HG03103 (cell line): ENCODE measurements around the gene FRMD4A.

Experiments
- ATAC-seq: cut with Tn5 transposase; IDR thresholded peaks from one replicate; pipeline ENCODE4 v1.9.1; 2021; ENCODE audit warnings: low read depth; ENCODE audit not compliant: unreplicated experiment

FRMD4A gene

DNA sequence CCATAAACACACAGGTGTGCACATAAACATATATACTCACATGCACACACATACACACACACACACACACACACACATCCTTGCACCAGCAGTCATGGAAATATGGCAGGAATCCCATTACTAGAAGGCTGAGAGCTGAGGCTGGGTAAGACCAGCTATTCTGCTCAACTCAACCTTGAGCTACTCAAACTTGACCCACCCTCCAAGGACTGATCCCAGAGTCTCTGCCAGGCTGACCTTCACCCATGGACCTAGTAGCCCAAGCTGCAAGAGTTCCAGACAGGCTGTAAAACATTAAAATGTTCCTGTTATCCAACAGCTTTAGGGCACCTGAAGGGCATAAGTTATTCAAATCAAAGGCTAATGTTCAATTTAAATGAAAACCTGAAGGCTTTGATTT is 134.6 kb downstream of the FRMD4A start:
- ATAC-seq: no peak

DNA sequence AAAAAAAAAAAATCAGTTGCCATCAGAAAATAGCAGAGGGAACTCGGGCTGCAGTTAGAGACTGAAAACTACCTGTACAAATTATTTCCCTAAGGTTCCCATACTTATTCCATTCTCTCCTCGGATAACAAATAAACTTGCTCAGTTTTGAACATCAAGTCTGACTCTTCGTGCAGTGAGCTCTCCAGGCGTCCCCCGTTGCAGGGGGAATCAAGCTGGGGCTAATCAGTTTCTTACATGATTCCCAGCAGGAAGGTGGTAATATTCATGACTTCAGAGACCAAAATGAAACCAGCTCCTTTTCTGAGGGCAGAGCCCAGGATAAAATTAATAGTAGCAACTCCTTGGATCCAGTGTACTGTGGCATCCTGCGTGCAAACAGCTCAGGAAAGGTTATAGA is 135.3 kb downstream of the FRMD4A start:
- no peak for ATAC-seq

DNA sequence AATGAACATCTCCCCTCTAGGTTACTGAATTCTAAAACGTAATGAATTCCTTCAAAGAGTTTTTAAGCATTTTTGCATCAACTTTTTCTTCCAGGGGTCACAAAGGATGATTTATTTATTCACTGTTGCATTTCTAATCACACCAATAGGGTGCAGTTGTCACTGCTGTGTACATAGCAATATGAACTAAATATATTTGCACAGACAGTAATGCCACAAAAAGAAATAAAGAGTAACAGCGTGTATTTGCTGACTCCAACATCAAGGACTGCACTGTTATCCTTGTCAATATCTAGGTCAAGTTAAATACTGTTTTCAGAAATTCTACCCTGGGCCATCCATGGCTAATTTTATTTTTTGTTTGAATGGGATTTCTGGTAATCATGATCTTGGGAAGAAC is 138.0 kb downstream of the FRMD4A start:
- no peak for ATAC-seq

DNA sequence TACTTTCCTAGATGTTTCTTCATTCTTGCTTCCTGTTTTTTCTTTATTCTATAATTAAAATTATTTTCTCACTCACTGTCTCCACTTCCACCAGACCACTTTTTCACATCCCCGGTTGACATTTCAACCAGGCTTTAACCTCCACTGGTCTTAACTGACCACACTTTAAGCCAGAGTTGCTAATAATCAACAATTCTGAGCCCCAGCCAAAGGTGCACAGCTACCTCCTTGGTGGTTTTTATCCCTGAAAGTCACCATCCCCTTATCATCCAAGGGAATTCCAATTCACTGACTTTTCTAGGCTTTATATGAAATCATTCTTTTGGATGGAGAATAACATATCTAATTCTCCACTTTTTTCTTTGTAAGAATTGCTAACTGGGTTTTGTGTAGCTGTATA is 138.9 kb downstream of the FRMD4A start:
- ATAC-seq: no peak

- ATAC-seq: no peak
Observed at GRCh38 chr10:14191407-14191806, 139.3 kb downstream of the FRMD4A start.

GRCh38 chr10:14190702-14191101 is 140.0 kb downstream of the FRMD4A start:
- ATAC-seq: no peak

DNA sequence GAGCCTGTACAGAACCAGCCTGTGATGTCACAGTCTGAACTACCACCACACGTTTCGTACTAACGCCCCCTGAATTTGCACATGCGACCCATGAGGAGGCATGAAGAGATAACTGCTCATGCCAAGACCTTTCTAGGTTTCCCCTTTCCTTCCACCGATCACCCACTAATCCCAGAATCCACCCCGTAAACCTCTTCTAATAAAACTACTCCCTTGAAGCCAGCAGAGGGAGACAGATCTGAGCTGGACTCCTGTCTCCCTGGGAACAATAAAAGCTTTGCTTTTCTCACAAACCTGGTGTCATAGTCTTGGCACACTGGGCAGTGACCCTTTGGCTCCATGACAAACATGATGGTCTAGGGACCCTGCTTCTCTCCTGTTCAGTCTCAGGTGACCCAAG is 144.5 kb downstream of the FRMD4A start:
- ATAC-seq: no peak

GRCh38 chr10:14185316-14186045 is 145.2 kb downstream of the FRMD4A start:
- ATAC-seq: peak; percentile 86

- ATAC-seq: peak; percentile 55
Observed at GRCh38 chr10:14184841-14185315, 145.8 kb downstream of the FRMD4A start.

GRCh38 chr10:14182781-14183180 is 147.9 kb downstream of the FRMD4A start:
- ATAC-seq: no peak

DNA sequence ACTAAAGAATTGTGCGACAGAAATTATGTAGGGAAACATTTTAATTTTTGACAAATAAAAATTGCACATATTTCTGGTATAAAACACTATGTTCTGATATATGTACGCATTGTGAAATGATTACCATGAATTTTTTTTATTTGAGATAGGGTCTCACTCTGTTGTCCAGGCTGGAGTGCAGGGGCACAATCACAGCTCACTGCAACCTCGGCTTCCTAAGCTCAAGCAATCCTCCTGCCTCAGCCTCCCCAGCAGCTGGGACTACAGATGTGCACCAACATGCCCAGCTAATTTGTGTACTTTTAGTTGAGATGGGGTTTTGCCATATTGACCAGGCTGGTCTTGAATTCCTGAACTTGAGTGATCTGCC is 149.2 kb downstream of the FRMD4A start:
- no peak for ATAC-seq

DNA sequence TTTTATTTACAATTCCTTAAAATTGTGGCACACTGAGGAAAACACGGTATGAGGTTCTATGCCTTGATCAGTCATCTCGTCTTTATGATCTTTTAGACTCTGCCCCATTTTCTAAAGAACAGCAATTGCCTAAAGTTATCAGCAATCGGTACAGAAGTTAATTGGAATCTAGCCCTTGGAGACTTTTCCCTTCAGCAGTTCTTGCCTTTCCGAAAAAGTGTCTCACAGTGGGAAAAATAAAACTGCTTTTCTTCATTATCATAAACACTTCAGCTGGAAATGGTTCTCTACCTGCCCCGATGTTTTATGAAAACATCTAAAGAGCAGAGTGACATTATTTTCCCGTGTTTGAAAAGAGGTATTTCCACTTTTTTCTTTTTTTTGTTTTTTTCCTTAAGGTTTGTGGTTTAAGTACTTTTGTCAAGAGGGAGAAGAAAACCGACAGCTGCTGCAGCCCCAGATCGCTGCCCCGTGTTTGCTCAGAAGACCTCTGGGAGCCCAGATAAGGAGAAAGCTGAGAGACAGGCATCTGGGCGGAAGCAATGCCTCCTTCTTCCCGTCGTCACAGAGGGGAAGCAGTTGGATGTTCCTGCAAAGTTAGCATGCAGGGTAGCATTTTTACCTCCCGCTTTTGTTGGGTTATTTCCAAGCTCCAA is 149.7 kb downstream of the FRMD4A start:
- ATAC-seq: no peak

DNA sequence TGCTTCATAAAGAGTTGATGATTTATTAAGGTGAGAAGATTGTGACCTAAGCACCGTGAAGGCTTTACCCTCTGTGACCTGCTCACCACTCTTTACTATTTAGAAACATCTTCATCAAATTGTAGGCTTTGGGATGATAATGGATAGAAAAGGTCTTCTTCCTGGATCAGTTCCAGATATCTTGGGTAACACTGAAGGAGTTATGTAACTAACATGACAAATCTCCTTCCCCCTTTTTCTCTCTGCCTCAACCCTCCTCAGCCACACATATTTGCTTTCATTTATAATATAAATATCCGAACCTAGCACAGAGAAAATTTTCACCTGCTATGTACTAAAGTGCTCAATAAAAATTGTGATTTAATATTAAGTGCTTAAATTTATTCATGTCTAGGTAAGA is 151.5 kb downstream of the FRMD4A start:
- ATAC-seq: no peak

DNA sequence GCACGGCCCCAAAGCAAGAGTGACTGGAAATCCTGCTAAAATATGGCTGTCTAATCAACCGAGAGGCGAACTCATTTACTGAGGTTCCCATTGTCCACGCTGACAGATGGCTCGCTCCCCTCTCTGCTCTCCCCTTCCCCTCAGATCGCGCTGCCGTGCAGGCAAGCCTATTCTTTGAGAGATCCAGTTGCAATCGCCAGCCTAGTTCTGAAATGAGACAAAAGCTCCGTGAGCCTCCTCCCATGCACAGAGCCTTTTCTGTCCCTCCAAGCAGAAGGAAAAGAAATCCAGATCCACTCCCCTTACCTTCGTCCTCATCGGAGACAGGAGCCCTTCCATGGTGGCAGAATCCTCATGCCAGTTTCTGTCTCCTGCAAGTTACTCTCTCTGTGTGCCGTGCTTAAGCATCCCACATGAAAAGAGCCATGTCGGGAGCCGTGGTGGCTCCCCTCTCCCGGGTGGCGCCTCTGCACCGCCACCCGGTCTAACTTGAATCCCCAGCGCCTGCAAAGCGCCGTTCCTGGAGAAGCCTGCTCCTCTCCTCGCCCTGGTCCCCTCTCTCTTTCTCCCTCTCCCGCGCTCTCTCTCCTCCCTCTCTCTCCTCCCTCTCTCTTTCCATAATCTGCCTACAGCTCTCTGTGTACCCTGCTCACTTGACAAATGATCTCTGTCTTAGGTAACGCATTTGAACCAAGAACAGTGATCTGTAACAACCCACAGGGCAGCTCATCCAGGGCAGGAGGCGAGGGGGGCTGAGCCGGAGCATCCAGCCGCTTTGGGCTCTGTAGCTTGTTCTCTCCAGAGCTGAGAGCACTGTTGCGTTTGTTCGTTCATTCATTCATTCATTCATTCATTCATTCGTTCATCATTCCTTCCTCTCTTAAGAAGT is 156.8 kb downstream of the FRMD4A start:
- ATAC-seq: no peak

DNA sequence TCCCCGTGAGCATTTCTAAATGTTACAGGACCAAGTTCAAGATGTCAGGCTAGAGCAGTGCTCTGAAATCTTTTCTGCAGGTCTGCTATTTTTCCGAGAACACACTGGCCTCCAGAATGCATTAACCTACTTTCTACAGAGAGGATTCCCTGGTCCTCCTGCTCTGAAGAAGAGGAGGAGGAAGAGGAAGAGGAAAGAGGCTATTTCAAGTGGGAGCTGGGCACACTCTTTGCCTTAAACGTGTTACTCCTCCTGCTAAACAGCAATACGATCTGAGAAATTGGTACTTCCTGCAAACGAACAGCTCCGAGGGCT is 157.4 kb downstream of the FRMD4A start:
- ATAC-seq: no peak

DNA sequence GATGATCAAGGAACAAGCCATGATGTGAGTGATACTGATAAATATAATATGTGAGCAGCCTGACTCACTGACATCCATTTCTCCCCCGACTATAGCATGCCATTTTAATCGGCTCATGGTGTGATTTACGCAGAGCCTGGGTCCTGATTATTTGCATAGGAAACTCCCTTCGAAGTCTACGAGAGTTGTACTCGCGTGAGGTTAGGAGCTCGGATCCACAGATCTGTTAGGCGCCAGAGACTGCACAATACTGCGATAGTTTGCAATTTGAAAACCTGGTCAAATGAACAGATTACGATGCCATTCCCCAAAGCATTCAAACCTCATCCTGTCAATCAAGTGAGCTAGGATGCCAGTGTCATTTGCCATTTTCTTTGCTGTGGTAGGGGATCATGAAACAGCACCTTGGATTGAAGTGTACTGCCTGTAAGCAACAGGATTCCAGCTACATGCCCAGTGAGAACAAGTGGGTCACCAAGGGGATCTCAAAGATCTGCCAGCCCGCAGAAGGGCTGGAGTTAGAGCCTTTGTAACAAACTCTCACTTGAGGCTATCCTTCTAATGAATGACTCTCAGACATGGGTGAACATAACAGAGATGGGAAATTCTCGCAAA is 158.3 kb downstream of the FRMD4A start:
- ATAC-seq: no peak

DNA sequence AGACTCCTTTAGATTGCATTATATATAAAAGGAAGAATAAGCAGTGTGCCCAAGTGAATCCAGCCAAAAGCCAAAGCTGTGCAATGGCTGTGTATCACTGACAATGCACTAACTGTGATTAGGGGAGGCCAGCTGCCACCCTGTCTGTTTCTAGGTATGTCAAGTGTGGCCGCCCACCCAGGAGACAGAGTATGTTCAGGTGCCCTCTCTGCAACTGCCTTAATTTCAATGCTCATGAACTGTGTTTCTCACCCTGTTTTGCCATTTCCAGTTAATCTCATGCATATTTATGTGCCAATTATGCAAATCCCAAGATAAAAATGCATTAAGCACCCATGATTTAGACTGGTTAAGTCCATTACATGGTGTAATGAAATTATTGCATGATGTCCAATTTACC is 159.4 kb downstream of the FRMD4A start:
- ATAC-seq: no peak

DNA sequence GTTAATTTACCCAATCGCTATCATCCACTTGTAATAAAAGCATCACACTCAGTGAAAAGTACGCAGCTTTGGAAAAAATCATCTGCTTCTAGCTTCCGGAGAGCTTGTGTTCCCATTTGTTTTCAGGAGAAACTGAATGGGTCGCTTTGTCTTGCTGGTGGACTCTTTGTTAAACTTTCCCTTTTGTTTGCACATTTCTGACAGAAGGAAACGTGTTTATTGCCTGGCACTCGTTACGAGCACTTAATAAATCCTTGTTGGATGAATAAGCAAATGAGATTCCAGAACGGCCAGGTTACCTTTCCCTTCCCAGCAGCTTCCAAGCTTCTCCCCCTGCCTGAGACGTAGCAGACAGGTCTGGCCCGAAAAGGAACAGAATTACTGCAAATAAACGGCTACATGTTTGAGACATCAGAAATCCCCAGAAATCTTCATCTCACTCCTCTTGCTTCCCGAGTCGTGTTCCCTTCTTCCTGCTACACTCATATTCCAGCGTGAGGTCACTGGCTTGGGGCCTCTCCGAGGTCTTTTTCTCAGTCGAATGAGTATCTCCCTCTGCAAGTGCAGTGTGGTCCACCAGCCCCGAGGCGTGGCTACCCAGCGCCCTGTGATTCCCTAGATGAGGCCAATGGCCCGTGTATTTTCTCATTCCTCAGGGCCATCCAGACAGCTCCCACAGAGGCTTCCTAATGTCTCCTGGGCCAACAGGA is 167.2 kb downstream of the FRMD4A start:
- ATAC-seq: no peak

- ATAC-seq: no peak
Observed at GRCh38 chr10:14162629-14163344, 167.9 kb downstream of the FRMD4A start.

- ATAC-seq: no peak
Observed at GRCh38 chr10:14162061-14162460, 168.7 kb downstream of the FRMD4A start.
